OCI-M1 (cell line): ENCODE measurements around the gene LAMB4.
"Not testable (repeated sequence)": the region's sequence is repeated elsewhere in the genome, so short reads cannot be mapped to it uniquely, and the experiment has no call there.

Source experiments
- DNase-seq: peaks from one replicate; lab custom pipeline; 2025; lab: John Stamatoyannopoulos, UW

LAMB4 gene

DNA sequence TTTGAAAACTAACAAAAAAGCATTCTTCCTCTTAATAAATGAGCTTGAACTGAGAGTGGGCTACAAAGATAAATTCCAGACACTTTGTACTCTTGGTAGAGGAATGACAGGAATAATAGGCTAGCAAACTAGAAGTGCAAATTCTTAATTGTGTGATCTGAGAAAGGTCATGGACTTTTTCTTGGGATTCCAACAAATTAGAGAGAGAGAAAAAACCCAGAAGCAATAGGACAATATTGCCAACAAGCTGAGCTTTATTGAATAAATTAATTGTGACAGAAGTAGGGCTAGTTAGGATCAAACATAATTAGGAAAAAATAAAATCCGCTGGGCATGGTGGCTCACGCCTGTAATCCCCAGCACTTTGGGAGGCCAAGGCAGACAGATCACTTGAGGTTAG lies 85.8 kb downstream of the LAMB4 start:
- DNase-seq = no peak

DNA sequence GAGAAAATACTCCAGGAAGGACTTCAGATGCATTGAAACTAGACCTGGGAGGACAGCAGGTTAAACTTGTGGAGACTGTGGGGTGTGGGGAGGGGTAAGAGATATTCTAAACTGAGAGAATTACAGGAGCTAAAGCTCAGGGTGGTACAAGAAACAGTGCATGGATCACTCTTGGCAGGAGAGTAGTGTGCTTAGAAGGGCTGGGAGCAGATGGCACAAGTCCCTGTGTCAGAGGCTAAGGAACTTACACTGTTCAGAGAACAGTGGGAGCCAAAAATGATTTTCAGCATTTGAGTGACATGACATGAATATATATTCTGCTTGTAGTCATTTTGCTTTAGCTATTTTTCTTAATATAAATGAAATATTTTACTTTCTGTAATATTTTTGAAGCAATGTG lies 91.2 kb downstream of the LAMB4 start:
- DNase-seq = no peak

DNA sequence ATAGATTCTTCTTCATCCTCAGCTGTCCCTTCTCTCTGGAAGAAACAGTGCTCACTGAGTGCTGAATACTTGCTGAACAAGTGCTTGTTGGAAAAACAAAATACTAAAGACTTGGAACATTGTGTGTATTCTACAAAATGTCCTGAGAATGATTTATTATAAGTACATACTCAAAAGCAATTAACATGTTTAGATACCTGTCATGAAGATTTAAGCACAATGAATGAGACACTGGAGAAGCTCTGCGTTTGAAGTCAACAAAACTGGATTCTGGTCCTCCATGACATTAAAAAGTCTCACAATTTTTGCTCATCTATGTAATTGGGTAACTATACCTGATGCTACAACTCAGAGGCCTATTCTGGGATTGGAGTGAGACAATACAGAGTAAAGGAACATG lies 92.4 kb downstream of the LAMB4 start:
- DNase-seq = no peak

DNA sequence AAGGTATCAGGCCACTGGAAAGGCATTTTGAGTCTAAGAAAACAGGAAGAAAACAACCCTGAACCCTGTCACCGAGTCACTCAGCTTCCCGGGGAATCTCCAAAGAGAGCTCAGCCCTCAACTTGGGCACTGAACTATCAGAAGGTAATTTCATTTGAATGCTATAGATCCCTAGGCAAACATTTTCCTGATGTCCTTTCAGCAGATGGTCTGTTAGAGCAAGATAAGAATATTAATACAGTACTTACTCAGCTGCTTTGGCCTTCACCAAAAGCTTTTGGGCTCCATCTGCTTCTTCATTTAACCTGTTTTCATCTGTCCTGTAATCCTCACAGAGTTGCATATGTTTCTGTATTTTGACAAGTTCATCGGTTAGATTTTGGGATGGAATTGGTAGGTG lies 93.0 kb downstream of the LAMB4 start:
- peak; percentile 9 for DNase-seq

DNA sequence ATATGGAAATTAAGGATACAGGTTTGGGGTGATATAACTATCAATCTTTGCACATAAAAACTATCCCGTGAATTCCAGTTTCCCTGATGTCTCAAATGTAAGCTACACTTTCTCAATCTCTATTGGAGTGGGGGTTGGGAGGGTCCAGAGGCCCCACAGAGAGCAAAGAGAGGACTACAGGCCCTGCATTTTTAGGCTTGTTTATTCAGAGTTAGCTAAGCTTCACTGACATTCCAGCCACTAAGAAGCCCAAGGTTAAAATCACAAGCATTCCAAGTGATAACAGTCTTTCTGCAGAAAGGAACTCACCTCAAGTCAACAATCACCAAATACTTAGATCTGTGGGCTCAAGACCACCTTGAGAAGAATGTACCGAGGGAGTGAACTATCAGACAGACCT lies 95.6 kb downstream of the LAMB4 start:
- no peak for DNase-seq

DNA sequence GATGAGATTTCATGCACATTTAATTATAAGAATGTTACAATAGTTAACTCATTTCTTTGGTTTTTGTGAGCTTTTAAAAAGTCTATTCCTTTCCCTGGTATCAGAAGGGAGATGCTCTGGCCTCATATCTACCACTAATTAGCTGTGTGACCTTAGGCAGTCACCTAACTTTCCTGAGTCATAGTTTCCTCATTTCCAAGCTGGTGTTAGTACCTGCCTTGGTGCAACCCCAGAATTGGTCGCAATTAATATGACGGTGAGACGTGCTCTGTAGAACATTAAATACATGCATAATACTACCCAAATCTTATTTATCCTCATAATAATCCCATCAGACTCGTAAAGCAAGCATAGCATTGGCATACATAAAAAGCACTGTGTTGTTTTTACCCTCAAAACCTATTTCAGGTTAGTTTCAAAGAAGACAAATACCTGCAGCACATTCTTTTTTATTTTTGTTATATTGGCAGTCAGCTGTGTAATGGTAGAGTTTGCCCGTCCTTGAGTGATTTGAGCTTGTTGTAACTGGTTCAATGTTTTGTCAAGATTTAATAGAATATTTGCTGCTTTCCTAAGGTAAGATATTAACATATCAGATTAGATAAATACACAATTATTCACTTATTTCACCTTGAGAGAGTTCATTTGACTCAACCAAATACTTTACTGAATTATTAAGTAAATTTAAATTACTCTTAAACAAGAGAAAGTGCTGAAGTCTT lies 96.2 kb downstream of the LAMB4 start:
- no peak for DNase-seq

DNA sequence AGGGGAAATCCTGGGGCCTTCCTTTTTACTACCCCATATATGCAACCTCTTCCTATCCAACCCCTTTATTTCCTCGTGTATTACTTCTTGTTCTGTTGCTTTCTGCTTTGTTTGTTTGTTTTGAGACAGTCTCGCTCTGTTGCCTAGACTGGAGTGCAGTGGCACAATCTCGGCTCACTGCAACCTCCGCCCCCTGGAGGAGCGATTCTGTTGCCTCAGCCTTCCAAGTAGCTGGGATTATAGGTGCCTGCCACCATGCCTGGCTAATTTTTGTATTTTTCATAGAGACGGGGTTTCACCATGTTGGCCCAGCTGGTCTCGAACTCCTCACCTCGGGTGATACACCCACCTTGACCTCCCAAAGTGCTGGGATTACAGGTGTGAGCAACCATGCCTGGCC lies 96.9 kb downstream of the LAMB4 start:
- not testable (repeated sequence) for DNase-seq

DNA sequence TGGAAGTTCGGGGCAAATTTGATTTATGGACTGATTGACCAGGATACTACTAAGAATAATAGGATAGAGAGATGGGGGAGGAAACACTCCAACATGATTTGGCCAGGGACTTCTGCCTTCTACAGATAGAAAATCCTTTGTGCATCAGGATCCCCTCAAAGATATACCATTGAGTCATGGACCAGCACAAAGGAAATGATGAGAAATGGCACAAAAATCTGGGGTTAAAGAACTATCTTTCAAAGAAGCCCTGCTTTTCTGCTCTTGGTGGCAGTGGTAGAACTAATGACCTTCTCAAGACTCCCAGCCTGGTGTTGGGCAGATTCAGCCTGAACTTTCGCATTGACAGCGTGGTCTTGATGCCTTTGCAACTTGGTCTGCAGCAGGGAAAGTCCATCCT lies 99.6 kb downstream of the LAMB4 start:
- DNase-seq = no peak

DNA sequence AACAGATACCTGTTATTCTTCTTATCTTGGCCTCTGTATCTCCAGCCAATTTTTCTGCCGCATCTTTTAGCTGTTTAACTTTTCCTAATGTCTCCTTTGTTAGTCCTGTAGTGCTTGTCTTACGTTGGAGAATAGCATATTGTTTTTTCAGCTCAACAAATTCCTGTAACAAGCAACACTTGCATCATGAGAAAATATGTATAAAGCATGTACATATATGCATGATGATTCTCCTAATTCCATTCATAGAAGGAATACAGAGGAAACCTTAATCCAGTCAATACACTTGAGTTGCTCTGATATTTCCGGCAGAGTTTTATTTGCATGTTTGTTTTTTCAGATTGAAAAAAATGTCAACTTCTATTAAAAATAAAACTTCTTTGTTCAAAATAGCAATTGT lies 101.1 kb downstream of the LAMB4 start:
- no peak for DNase-seq

DNA sequence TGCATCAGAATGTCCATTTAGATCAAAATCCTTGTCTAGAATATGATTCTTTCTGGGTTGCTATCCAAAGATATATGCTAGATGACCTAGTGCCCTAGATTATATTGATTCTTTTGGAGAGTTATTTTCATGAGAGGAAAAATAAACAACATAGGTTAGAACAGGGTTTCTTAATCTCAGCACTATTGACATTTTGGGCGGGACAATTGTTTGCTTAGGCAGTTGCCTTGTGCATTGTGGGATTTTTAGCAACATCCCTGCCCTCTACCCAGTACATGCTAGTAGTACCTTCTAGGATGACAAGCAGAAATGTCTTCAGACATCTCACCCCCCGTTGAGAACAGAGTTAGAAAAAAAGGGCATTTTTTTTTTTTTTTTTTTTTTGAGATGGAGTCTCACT lies 102.0 kb downstream of the LAMB4 start:
- no peak for DNase-seq

DNA sequence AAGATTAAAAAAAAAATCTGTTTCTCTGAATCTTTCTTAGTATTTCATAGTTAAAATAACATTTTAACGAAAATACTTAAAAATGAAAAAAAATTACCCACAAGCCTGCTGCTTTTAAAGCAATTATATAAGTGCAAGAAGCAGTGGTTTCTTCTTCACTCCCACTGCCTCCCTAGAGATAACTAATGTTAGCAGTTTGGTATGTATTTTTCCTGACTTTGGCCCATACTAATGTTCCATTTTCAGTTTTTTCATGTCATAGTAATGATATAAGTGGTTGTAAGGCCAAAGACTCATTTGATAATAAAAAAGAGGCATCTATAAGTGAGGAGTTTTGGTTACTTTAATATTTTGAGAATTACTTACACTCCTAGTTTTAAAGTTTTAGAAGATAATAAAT lies 102.9 kb downstream of the LAMB4 start:
- DNase-seq = no peak

DNA sequence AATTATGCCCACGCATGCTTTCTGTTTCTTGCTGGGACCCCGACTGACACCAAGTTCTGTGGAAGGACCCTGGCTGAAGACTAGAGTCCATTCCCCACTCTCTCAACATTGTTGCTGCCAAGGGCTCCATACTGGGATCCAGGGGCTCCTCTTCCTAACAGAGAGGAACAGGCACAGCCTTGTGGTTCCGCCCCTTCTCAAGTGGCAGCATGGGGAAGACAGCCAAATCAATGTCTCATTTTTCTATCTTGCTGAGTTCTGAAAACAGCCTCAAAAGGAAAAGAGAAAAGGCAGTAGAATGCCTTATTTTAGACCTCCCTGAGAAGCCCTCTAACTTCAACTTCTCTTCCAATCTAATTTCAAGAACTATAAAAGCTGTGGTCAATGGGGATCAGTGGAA lies 103.5 kb downstream of the LAMB4 start:
- DNase-seq = no peak

DNA sequence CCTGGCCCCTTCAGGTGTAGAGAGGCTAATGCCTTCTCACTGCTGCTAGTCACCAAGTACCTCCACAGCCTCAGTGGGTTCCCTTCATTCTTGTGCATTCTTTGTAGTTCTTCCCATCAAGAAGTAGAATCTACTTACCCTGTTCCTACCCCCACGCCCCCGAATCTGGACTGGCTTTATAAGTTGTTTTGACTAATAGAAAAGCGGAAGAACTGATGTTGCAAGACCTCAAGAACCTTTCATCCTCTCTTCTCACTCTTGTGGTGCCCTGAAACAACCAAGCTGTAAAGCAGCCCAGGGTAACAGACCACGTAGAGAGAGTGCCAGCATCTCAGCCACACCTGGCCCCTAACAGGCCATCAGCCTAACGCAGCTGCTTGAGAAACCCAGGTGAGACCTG lies 104.0 kb downstream of the LAMB4 start:
- DNase-seq = no peak

DNA sequence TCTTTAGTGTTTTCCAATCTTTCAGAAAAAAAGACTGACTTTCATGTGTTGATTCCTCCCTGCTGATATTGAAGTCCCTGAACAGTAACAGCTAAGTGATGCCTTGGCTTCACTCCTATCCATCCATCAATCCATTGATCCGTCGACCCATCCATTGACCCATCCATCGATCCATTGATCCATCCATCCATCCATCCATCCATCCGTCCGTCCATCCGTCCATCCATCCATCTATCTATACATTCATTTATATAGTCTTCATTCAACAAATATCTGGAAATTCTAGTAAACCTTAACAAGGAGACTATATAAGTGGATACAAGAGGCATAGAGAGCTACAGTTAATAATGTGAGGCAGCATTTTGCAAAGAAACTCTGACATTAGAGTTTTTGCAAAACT lies 105.6 kb downstream of the LAMB4 start:
- no peak for DNase-seq

DNA sequence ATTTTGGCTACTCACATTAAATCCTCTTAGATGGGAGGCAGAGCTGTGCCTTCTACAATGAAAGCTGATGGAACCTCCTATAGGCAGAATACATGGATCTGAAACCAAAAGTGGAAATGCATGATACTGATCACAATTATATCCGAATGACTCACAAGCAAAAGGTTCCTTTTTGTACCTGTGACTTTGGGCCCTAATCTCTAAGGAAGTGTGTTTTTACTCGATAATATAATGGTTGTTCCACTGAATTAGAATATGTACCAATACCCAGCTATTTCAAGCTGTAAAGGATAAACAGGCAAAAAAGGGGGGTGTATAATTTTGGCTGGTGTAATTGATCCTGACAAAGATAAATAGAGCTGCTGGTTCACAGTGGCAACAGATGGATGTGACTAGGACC lies 109.6 kb downstream of the LAMB4 start:
- peak; percentile 49 for DNase-seq

DNA sequence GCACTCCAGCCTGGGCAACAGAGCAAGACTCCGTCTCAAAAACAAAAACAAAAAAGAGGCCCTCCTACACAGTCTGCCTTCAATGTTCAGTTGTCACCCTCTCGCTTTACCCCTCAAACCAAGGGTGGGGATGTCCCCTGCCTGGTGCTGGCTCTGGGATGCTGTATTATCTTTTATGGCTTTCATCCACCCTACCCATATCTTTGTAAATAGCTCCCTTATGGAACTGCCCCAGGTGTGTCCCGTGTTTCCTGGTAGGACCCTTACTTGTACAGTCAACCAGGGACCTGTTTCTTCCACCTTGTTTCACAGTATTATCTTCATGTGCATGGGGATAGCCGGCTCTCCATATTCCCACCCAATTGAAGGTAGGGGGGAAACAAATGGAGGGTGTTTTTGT lies 111.5 kb downstream of the LAMB4 start:
- DNase-seq = no peak

DNA sequence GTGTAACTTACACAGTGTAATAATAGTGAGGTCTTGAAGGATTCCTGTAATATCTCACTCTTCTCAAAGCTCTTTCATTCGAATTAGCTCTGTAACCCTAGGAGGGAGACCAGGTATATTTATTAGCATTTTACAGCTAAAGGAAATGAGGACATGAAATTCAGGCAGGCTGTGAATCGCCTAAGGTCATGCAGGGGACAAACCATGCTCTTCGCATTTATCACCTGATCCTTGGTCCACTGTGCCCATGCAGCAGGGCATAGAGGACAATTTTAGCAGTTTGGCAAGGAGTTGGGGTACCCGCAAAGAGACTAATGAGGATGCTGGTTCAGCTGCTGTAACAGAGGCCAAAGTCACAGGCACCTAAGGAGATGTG lies 112.4 kb downstream of the LAMB4 start:
- no peak for DNase-seq

DNA sequence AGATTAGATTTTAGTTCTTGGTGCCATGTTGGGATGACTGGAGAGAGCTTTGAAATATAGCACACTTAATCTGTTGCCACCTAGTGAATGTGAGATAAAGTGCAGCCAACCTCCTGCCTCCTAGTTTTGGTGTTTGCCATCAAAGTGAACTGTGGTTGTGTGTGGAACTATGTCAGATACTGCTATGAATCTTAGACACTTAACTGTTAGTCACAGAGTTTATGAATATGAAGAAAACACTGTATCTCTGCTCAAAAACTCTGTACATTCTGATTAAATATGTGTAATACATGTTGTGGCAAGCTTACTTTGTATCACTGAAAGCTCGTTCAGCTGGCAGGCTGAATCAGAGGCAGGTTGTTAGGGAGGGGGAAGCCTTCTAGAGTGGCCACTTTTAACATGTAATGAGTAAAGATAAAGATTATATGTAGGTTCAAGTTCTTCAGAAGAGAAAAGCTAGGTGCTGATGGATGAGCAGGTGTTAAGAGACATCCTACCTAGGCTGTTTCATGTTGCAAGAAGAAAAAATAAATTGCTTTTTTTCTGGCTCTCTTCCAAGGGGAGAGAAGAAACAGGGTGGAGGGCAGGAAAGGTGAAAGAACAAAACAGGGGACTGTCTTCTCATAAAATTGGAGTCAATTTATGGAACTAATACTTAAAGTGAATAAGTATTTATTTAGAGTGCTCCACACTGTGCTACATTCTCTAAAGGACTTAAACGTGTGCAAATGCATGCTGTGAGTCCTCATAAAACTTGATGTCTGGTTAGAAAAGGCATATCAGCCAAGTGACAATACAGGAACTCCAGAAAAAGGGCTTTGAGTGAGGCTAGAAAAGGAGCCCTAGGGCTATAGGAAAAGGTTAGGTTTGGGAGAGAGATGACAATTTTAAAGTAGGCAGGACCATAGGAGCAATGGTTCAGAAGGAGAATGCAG lies 113.1 kb downstream of the LAMB4 start:
- peak; percentile 62 for DNase-seq

DNA sequence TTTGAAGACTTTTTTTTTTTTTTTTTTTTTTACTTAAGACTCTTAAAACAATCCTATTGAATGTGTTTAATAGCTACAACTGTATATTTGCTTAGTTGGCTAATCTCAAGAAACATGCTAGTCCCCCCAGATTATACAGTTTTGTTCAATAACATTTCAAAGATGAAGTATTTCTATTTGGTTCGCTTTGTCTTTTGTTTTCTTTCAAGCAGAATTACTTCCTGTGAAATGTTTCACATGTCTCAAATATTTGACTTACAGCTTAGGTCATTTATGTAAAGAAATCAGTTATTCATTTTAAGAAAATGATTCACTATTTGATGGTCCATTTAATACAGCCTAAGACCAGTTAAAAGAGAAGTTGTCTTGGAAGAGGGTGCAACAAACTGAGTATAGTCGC lies 114.4 kb downstream of the LAMB4 start:
- DNase-seq = no peak

DNA sequence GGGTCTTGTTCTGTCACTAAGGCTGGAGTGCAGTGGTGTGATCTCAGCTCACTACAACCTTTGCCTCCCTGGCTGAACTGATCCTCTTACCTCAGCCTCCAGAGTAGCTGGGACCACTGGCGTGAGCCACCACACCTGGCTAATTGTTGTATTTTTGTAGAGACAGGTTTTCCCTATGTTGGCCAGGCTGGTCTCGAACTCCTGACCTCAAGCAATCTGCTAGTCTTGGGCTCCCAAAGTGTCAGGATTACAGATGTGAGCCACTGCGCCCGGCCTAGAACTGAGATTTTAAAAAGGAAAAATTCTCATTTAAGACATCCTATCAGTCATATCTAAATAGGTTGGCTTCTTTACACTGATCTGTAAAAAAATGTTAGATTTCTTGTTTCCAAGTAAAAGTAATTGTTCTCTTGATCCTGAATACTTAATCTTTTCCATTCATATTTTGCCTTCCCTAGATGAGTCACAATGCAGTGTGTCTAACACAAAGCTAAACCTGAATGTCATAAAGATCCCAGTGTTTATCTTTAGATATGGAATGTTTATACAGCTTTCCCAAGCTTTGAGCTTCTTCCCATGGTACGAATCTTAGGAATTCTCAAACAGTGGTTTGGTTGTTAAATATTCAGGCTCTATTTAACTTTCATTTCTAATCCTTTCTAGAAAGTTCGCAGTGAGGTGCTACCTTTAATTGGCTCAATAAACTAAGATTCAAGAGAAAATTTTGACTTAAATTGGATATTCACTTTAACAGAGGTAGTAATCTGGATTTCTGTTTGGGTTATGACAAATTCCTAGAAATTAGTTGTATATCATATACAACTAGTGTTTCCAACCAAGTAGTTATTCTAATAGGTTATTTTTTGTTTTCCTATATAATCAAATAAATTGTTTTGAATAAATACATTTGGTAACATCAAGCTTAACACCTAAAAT lies 115.1 kb downstream of the LAMB4 start:
- no peak for DNase-seq

DNA sequence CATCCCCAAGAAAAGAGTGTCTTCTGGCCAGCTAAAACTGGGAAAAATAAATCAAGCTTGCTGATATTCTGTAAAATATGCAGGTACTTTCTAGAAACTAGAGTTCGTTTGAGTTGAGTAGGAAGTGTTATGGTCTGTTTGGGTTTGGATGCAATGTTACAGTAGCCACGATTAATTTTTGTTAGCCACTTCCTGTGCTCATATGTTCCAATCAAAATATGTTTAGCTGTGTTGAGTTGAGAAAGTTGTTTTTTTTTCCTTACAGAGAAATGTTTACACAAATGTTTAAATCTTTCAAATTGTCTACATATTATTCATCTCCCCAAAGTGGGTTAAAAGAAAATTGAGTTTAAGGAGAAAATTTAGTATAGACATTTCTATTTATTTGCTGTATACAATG lies 115.9 kb downstream of the LAMB4 start:
- no peak for DNase-seq
